ENCODE results near the gene IRF5. TPM values are rescaled to one million over a fixed set of nuclear protein-coding genes. Genes with fewer than 3 reads are reported as not detected.

IRF5 gene
- total RNA-seq, 1 experiment from 2014 or later, result 16.5 TPM

GRCh38 chr7:128922496-128923410 is 15.0 kb upstream of the IRF5 start:
- Histone ChIP-seq H3K9me3 (ENCODE audit: control insufficient read depth in 1 of 2, insufficient read depth in 1 of 2, low read depth in 1 of 2, low read length in 2 of 2) (no peaks in the 10 kb centered on the region), H3K4me1 (ENCODE audit: control insufficient read depth in 1 of 2, insufficient read depth in 2 of 2, low read length in 2 of 2) (no peaks in the 10 kb centered on the region), H3K4me3 (replicated peaks in 1 of 2; ENCODE audit: low read depth in 1 of 2, low read length in 2 of 2) (no peak overlapping the region), H3K9ac (ENCODE audit: low read length) (no peak overlapping the region), H2AFZ (ENCODE audit: low read depth, low read length, poor library complexity, severe bottlenecking) (no peak overlapping the region), H3K36me3 (ENCODE audit: control insufficient read depth in 1 of 2, insufficient read depth in 2 of 2, low read length in 2 of 2) (no peaks in the 10 kb centered on the region), H4K20me1 (ENCODE audit: insufficient read depth) (no peaks in the 10 kb centered on the region), H3K27me3 (ENCODE audit: insufficient read depth, low read length) (peaks cover 12% of the 10 kb centered on the region; the same call in 1 of the 2 replicates), H3K4me2 (ENCODE audit: low read length) (no peak overlapping the region), H3K27ac (ENCODE audit: low read depth, low read length) (no peak overlapping the region), H3K9me2 (ENCODE audit: insufficient read depth) (no peaks in the 10 kb centered on the region), H3K79me2 (ENCODE audit: insufficient read depth, low read length) (no peaks in the 10 kb centered on the region)
- TF ChIP-seq EGR1 (IDR thresholded peaks at IDR 0.05; ENCODE audit: low read depth) (no peak), JUND (IDR thresholded peaks at IDR 0.05) (no peak), CEBPB (IDR thresholded peaks at IDR 0.05; ENCODE audit: low read depth) (no peak)
- BruUV-seq (replicated peaks), result no TSS peak
- ChIA-PET CTCF (interaction anchor here (0.7 kb wide), 1 partner anchor 169 kb away, joined by 3 read pairs; no protein-coding TSS in a partner anchor), RAD21 (ENCODE audit: low non-redundant PET in 1 of 2, low total read pairs in 2 of 2, uncharacterized antibody in 2 of 2, unreplicated experiment in 2 of 2) (no interaction called here), POLR2A (no interaction called here)
- no peak for DNase-seq (ENCODE audit: low read depth, low spot score)
- no peak for ATAC-seq
- intact Hi-C loops (cut with micrococcal nuclease), result no loop called here

- Histone ChIP-seq H3K27me3 (ENCODE audit: insufficient read depth, low read length) (peaks cover 12% of the 10 kb centered on the region; the same call in 1 of the 2 replicates), H3K9ac (ENCODE audit: low read length) (no peak overlapping the region), H4K20me1 (ENCODE audit: insufficient read depth) (no peaks in the 10 kb centered on the region), H3K4me3 (replicated peaks in 1 of 2; ENCODE audit: low read depth in 1 of 2, low read length in 2 of 2) (no peak overlapping the region), H3K9me3 (ENCODE audit: control insufficient read depth in 1 of 2, insufficient read depth in 1 of 2, low read depth in 1 of 2, low read length in 2 of 2) (no peaks in the 10 kb centered on the region), H3K36me3 (ENCODE audit: control insufficient read depth in 1 of 2, insufficient read depth in 2 of 2, low read length in 2 of 2) (no peaks in the 10 kb centered on the region), H3K4me1 (ENCODE audit: control insufficient read depth in 1 of 2, insufficient read depth in 2 of 2, low read length in 2 of 2) (no peaks in the 10 kb centered on the region), H3K4me2 (ENCODE audit: low read length) (no peak overlapping the region), H3K79me2 (ENCODE audit: insufficient read depth, low read length) (no peaks in the 10 kb centered on the region), H2AFZ (ENCODE audit: low read depth, low read length, poor library complexity, severe bottlenecking) (no peak overlapping the region), H3K9me2 (ENCODE audit: insufficient read depth) (no peaks in the 10 kb centered on the region), H3K27ac (ENCODE audit: low read depth, low read length) (no peak overlapping the region)
- ChIA-PET RAD21 (ENCODE audit: low non-redundant PET in 1 of 2, low total read pairs in 2 of 2, uncharacterized antibody in 2 of 2, unreplicated experiment in 2 of 2) (no interaction called here), POLR2A (no interaction called here), CTCF (interaction anchor here (0.7 kb wide), 1 partner anchor 168 kb away, joined by 3 read pairs; no protein-coding TSS in a partner anchor)
- no TSS peak for BruUV-seq (replicated peaks)
- ATAC-seq, result no peak
- no peak for DNase-seq (ENCODE audit: low read depth, low spot score)
- intact Hi-C loops (cut with micrococcal nuclease), result no loop called here
- TF ChIP-seq ATF3 (IDR thresholded peaks at IDR 0.05) (no peak), POLR2AphosphoS5 (IDR thresholded peaks at IDR 0.05; ENCODE audit: low read depth, low read length) (no peak), ZBTB33 (IDR thresholded peaks at IDR 0.05; ENCODE audit: extremely low read depth, insufficient replicate concordance, low read length) (no peak), EGR1 (IDR thresholded peaks at IDR 0.05; ENCODE audit: low read depth) (no peak), FOSL1 (IDR thresholded peaks at IDR 0.05; ENCODE audit: low read depth) (no peak), RAD21 (IDR thresholded peaks at IDR 0.05; ENCODE audit: low read depth) (no peak), EZH2phosphoT487 (IDR thresholded peaks at IDR 0.05; ENCODE audit: borderline replicate concordance) (no peak), CTCF (IDR thresholded peaks at IDR 0.05 in 2 of 3, conservative IDR thresholded peaks at IDR 0.05 in 1 of 3; ENCODE audit: borderline replicate concordance in 1 of 3, insufficient read depth in 1 of 3, low read depth in 2 of 3, low read length in 2 of 3) (no peak)
Observed at GRCh38 chr7:128923411-128923800, 14.3 kb upstream of the IRF5 start.

Measured in HCT116 (cell line).